ENCODE data around the gene ZNF592. TPM values are rescaled to one million over a fixed set of nuclear protein-coding genes. Genes with fewer than 3 reads are reported as not detected.

Gene ZNF592
- total RNA-seq, 1 experiment from 2014 or later = 34.6 TPM

DNA sequence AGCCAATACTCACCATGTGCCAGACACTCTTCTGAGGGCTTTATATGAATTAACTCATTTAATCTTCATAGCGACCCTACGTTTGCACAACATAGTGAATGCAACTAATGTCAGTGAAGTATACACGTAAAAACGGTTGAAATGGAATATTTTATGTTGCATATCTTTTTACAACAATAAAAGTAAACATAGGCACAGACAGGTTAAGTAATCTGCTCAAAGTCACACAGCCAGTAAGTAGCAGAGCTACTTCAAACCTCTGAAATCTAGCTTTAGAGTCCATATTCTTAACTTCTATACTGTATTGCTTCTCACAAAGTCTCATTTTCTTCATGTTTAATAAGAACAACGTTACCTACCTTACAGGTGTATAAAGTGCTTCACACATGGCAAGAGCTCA, 34.0 kb upstream of the ZNF592 start:
- WGBS (ENCODE audit: extremely low coverage, insufficient read length, low lambda C conversion rate) = no CpG with 5 or more reads among the region's 5 CpGs
- no peaks in the 10 kb centered on the region for H4K20me1 ChIP-seq (ENCODE audit: control insufficient read depth, insufficient read depth, insufficient read length)
- no peak overlapping the region for H4K91ac ChIP-seq (ENCODE audit: insufficient read length, low read depth, low read length)
- peaks cover 0 to 3% of the 10 kb centered on the region in 2 experiments; a peak in 1 of 5 replicates for H3K9me3 Mint-ChIP-seq
- H3K23ac ChIP-seq (ENCODE audit: insufficient read length, low read depth, low read length) = no peak overlapping the region
- peaks cover 16% of the 10 kb centered on the region in 2 experiments for H3K4me1 Mint-ChIP-seq
- H3K14ac ChIP-seq (ENCODE audit: insufficient read depth, low read length) = no peak overlapping the region
- peak overlapping the region; percentile 93 for H3K4me2 ChIP-seq (ENCODE audit: insufficient read depth, insufficient read length, low read length)
- no peak overlapping the region for H4K8ac ChIP-seq (replicated peaks; ENCODE audit: insufficient read length, low read depth, low read length)
- no peak overlapping the region for H3T11ph ChIP-seq (ENCODE audit: low read length)
- H3K23me2 ChIP-seq (ENCODE audit: insufficient read length, low read depth, low read length, poor library complexity, severe bottlenecking) = peaks cover 4% of the 10 kb centered on the region
- H4K5ac ChIP-seq (ENCODE audit: insufficient read length, low read depth, low read length) = no peak overlapping the region
- H3K4me3 Mint-ChIP-seq = peak overlapping the region; percentile 91 to 99
- no peaks in the 10 kb centered on the region for H3K4me1 ChIP-seq (ENCODE audit: insufficient read depth, low read length)
- H3K4ac ChIP-seq (ENCODE audit: low read depth, low read length) = no peak overlapping the region
- H2BK12ac ChIP-seq (ENCODE audit: insufficient read length, low read depth, low read length) = no peak overlapping the region
- no peak overlapping the region for H2BK20ac ChIP-seq (ENCODE audit: low read depth, low read length, poor library complexity, severe bottlenecking)
- peaks cover 10% of the 10 kb centered on the region for H3K79me1 ChIP-seq (ENCODE audit: insufficient read depth, low read depth, low read length, poor library complexity, severe bottlenecking)
- TF ChIP-seq, protein P1, sequence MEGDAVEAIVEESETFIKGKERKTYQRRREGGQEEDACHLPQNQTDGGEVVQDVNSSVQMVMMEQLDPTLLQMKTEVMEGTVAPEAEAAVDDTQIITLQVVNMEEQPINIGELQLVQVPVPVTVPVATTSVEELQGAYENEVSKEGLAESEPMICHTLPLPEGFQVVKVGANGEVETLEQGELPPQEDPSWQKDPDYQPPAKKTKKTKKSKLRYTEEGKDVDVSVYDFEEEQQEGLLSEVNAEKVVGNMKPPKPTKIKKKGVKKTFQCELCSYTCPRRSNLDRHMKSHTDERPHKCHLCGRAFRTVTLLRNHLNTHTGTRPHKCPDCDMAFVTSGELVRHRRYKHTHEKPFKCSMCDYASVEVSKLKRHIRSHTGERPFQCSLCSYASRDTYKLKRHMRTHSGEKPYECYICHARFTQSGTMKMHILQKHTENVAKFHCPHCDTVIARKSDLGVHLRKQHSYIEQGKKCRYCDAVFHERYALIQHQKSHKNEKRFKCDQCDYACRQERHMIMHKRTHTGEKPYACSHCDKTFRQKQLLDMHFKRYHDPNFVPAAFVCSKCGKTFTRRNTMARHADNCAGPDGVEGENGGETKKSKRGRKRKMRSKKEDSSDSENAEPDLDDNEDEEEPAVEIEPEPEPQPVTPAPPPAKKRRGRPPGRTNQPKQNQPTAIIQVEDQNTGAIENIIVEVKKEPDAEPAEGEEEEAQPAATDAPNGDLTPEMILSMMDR (conservative IDR thresholded peaks at IDR 0.05) = no peak
- H3K79me2 ChIP-seq (ENCODE audit: insufficient read depth, low read length) = peaks cover 24% of the 10 kb centered on the region; the same call in 1 of the 2 replicates
- H2AK5ac ChIP-seq (ENCODE audit: insufficient read length, low read length) = no peak overlapping the region
- no peak overlapping the region for H2BK120ac ChIP-seq (ENCODE audit: low read depth, low read length, poor library complexity, severe bottlenecking)
- no peak overlapping the region for H3K56ac ChIP-seq (ENCODE audit: insufficient read length, low read depth, low read length)
- H3K9ac ChIP-seq (ENCODE audit: extremely low read depth, insufficient read length, low read length) = no peak overlapping the region
- H2AFZ ChIP-seq (ENCODE audit: low read length) = no peak overlapping the region
- peak overlapping the region in 1 of 3 experiments; percentile 90; a peak in 1 of 7 replicates for H3K27ac Mint-ChIP-seq
- no peak overlapping the region for H3K18ac ChIP-seq (ENCODE audit: insufficient read length, low read depth, low read length)
- peaks cover 9 to 33% (median 10%) of the 10 kb centered on the region in 3 experiments for H3K36me3 Mint-ChIP-seq (ENCODE audit: insufficient read depth in 1 of 3, low read depth in 3 of 3)
- H3K9me3 ChIP-seq (ENCODE audit: control insufficient read depth, low read depth, low read length) = no peaks in the 10 kb centered on the region
- no peaks in the 10 kb centered on the region for H3K27me3 Mint-ChIP-seq (ENCODE audit: low read depth)
- H3K27me3 ChIP-seq (ENCODE audit: insufficient read depth, low read length) = no peaks in the 10 kb centered on the region
- H3K27ac ChIP-seq (ENCODE audit: insufficient read length, low read depth, low read length) = no peak overlapping the region
- H2BK5ac ChIP-seq (ENCODE audit: insufficient read length, low read length) = no peak overlapping the region
- H2BK15ac ChIP-seq (ENCODE audit: low read depth, low read length) = no peak overlapping the region
- no peak for DNase-seq

Measured in H9 (cell line).